ENCODE measurements around the gene RAET1L. TPM values are rescaled to one million over a fixed set of nuclear protein-coding genes. Genes with fewer than 3 reads are reported as not detected.
"Not testable (repeated sequence)": the region's sequence is repeated elsewhere in the genome, so short reads cannot be mapped to it uniquely, and the experiment has no call there.

RAET1L gene
- total and polyA plus RNA-seq, 11 donors: not detected

- H3K27ac ChIP-seq: no peak overlapping the region
- intact Hi-C loops (cut with DNase I): loop anchor here in 2 of 10 donors (2.0 to 5.0 kb wide), 2 partner anchors 41 to 459 kb away; partner anchors contain the start of gene PPIL4 (in 1 of the 2)
- no peaks in the 10 kb centered on the region for H3K36me3 ChIP-seq
- ATAC-seq: no peak
- peak overlapping the region; percentile 40 to 84 (median 64) for H3K4me3 ChIP-seq
- no peaks in the 10 kb centered on the region for H3K9me3 ChIP-seq
- peaks cover 0 to 16% (median 8%) of the 10 kb centered on the region in 12 donors for H3K4me1 ChIP-seq
- TF ChIP-seq CTCF (IDR thresholded peaks at IDR 0.05) (no peak), POLR2A (IDR thresholded peaks at IDR 0.05) (no peak)
- H3K27me3 ChIP-seq: peaks cover 0 to 72% (median 23%) of the 10 kb centered on the region in 9 donors
- WGBS, 4 donors: 78 to 82% (median 80%) methylated on average over 13 to 14 of the region's 14 CpGs
- DNase-seq: no peak
Measured at GRCh38 chr6:150005761-150006651, 19.3 kb downstream of the RAET1L start.

- peaks cover 0 to 16% (median 8%) of the 10 kb centered on the region in 12 donors for H3K4me1 ChIP-seq
- 1 to 2% (median 1%) methylated on average over 39 to 79 of the region's 79 CpGs for WGBS, 4 donors
- H3K36me3 ChIP-seq: no peaks in the 10 kb centered on the region
- DNase-seq (peak; percentile 93 to 96 (median 94)), ATAC-seq (peak; percentile 98 to 100 (median 99))
- intact Hi-C loops (cut with DNase I): loop anchor here in 3 of 10 donors (2.0 to 5.0 kb wide), 3 partner anchors 38 to 458 kb away; partner anchors contain the start of gene PPIL4 (in 1 of the 3)
- peak overlapping the region; percentile 40 to 84 (median 64) for H3K4me3 ChIP-seq
- H3K27me3 ChIP-seq: peaks cover 0 to 70% (median 23%) of the 10 kb centered on the region in 9 donors
- TF ChIP-seq CTCF (IDR thresholded peaks at IDR 0.05): no peak
- TF ChIP-seq POLR2A (IDR thresholded peaks at IDR 0.05): no peak
- peak overlapping the region in 3 of 12 donors; percentile 31 to 54 (median 42) for H3K27ac ChIP-seq
- no peaks in the 10 kb centered on the region for H3K9me3 ChIP-seq
Measured at GRCh38 chr6:150004783-150005717, 20.3 kb downstream of the RAET1L start.

GRCh38 chr6:150004101-150004782, 21.1 kb downstream of the RAET1L start:
- Histone ChIP-seq H3K9me3 (no peaks in the 10 kb centered on the region), H3K27ac (peak overlapping the region in 1 of 12 donors; percentile 54), H3K4me1 (peaks cover 0 to 16% (median 8%) of the 10 kb centered on the region in 12 donors), H3K27me3 (peaks cover 0 to 67% (median 20%) of the 10 kb centered on the region in 9 donors), H3K4me3 (peak overlapping the region in 11 of 12 donors; percentile 40 to 84 (median 64)), H3K36me3 (no peaks in the 10 kb centered on the region)
- TF ChIP-seq POLR2A (IDR thresholded peaks at IDR 0.05) (no peak), CTCF (IDR thresholded peaks at IDR 0.05) (no peak)
- no peak for ATAC-seq
- 40 to 45% (median 42%) methylated on average over 14 of the region's 14 CpGs for WGBS, 4 donors
- no peak for DNase-seq
- intact Hi-C loops (cut with DNase I): loop anchor here in 2 of 10 donors (2.0 to 5.0 kb wide), 2 partner anchors 37 to 39 kb away; no protein-coding TSS in a partner anchor

- not testable (repeated sequence) for H3K36me3 ChIP-seq, H3K4me3 ChIP-seq, DNase-seq, H3K9me3 ChIP-seq, H3K27ac ChIP-seq, ATAC-seq
- 83 to 97% methylated on average over 3 of the region's 3 CpGs; no CpG with 5 or more reads in 2 of the 4 donors for WGBS, 4 donors
- intact Hi-C loops (cut with DNase I): loop anchor here in 1 of 10 donors (5.0 kb wide), 1 partner anchor 36 kb away; no protein-coding TSS in a partner anchor
- peaks cover 0 to 16% (median 8%) of the 10 kb centered on the region in 12 donors for H3K4me1 ChIP-seq
- H3K27me3 ChIP-seq: peaks cover 0 to 63% (median 18%) of the 10 kb centered on the region in 9 donors
Measured at GRCh38 chr6:150003599-150003998, 21.7 kb downstream of the RAET1L start.
